Measurements from ENCODE around the gene ANTXR1.

Gene ANTXR1

GRCh38 chr2:69210385-69210784, 197.4 kb downstream of the ANTXR1 start:
- H3K27ac ChIP-seq: no peak overlapping the region
- TF ChIP-seq, protein P1, sequence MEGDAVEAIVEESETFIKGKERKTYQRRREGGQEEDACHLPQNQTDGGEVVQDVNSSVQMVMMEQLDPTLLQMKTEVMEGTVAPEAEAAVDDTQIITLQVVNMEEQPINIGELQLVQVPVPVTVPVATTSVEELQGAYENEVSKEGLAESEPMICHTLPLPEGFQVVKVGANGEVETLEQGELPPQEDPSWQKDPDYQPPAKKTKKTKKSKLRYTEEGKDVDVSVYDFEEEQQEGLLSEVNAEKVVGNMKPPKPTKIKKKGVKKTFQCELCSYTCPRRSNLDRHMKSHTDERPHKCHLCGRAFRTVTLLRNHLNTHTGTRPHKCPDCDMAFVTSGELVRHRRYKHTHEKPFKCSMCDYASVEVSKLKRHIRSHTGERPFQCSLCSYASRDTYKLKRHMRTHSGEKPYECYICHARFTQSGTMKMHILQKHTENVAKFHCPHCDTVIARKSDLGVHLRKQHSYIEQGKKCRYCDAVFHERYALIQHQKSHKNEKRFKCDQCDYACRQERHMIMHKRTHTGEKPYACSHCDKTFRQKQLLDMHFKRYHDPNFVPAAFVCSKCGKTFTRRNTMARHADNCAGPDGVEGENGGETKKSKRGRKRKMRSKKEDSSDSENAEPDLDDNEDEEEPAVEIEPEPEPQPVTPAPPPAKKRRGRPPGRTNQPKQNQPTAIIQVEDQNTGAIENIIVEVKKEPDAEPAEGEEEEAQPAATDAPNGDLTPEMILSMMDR (conservative IDR thresholded peaks at IDR 0.05): no peak
- TF ChIP-seq ZFX (IDR thresholded peaks at IDR 0.05): no peak

GRCh38 chr2:69211048-69211447, 198.1 kb downstream of the ANTXR1 start:
- H3K27ac ChIP-seq: no peak overlapping the region
- TF ChIP-seq ZFX (IDR thresholded peaks at IDR 0.05): no peak
- TF ChIP-seq, protein P1 (conservative IDR thresholded peaks at IDR 0.05): no peak

- H3K27ac ChIP-seq: no peak overlapping the region
- no peak for TF ChIP-seq ZFX (IDR thresholded peaks at IDR 0.05)
- TF ChIP-seq, protein P1 (conservative IDR thresholded peaks at IDR 0.05): no peak
Measured at GRCh38 chr2:69211686-69212085, 198.7 kb downstream of the ANTXR1 start.

GRCh38 chr2:69212238-69213028, 199.5 kb downstream of the ANTXR1 start:
- no peak for TF ChIP-seq ZFX (IDR thresholded peaks at IDR 0.05)
- TF ChIP-seq, protein P1 (conservative IDR thresholded peaks at IDR 0.05): no peak
- H3K27ac ChIP-seq: no peak overlapping the region

- no peak overlapping the region for H3K27ac ChIP-seq
- TF ChIP-seq, protein P1 (conservative IDR thresholded peaks at IDR 0.05): no peak
- no peak for TF ChIP-seq ZFX (IDR thresholded peaks at IDR 0.05)
Measured at GRCh38 chr2:69213201-69213600, 200.2 kb downstream of the ANTXR1 start.

GRCh38 chr2:69213782-69214181, 200.8 kb downstream of the ANTXR1 start:
- no peak for TF ChIP-seq ZFX (IDR thresholded peaks at IDR 0.05)
- TF ChIP-seq, protein P1 (conservative IDR thresholded peaks at IDR 0.05): no peak
- no peak overlapping the region for H3K27ac ChIP-seq

DNA sequence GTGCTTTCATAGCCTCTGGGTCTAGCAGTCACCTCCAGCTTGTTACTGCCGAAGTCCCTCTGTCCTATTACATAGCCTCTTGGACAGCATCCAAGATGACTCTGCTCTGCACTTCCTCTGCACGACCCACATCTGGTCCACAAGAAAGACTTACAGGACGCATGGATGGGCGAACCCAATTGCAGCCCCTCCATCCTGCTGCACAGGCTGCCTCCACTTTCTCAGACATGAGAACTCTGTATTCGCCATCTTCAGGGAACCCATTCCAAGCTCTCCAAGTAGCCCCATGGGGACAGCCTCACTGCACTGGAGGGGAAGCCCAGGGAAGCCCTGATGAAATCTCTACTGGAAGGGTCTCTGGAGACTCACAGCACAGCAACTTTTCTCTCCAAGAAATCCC, 201.9 kb downstream of the ANTXR1 start:
- H3K27ac ChIP-seq: no peak overlapping the region
- TF ChIP-seq ZFX (IDR thresholded peaks at IDR 0.05): no peak

Measured in C4-2B (cell line).